CD4-positive, alpha-beta T cell (primary cell): ENCODE data around the gene COQ8B. TPM values are rescaled to one million over a fixed set of nuclear protein-coding genes. Genes with fewer than 3 reads are reported as not detected.

Experiments used
- ATAC-seq: fragments of 200-7000 bp; cut with Tn5 transposase; one replicate; pipeline ENCODE4 v1.10.0; 2022; ENCODE audit warnings: mild to moderate bottlenecking; ENCODE audit not compliant: poor library complexity
- CTCF ChIA-PET: fragments of 350-600 bp; sonication (Branson Sonifier 250); formaldehyde crosslinking; loops from one replicate; lab custom pipeline; 2021; ENCODE audit warnings: antibody characterized with exemption, inconsistent platforms; lab: Charles Lee
- POLR2A ChIA-PET: fragments of 350-600 bp; sonication (Branson Sonifier 250); formaldehyde crosslinking; loops from one replicate; lab custom pipeline; 2021; ENCODE audit warnings: antibody characterized with exemption, inconsistent platforms; lab: Charles Lee
- DNase-seq, 14 experiments: peaks; one replicate each; pipeline ENCODE4 v3.0.0-alpha.2; 2013 to 2020; ENCODE audit warnings: mixed read lengths in 2 of 14
- H3K27ac ChIP-seq, 2 donors: one replicate each; pipeline versions ENCODE4 v1.5.1 to v1.7.0; 2013; ENCODE audit warnings: low read length in 2 of 2, low read depth in 1 of 2, mild to moderate bottlenecking in 1 of 2
- H3K27me3 ChIP-seq, 2 experiments: 1 replicate in 1 of 2; 2 replicates in 1 of 2; pipeline versions ENCODE4 v1.6.1 to v1.7.0; 2013; ENCODE audit warnings: low read length in 2 of 2, control low read depth in 1 of 2, mild to moderate bottlenecking in 1 of 2, moderate library complexity in 1 of 2; ENCODE audit not compliant: insufficient read depth in 2 of 2, control insufficient read depth in 1 of 2
- H3K36me3 ChIP-seq: one replicate; pipeline ENCODE4 v1.6.1; 2013; ENCODE audit warnings: low read length, control low read depth; ENCODE audit not compliant: insufficient read depth
- H3K4me1 ChIP-seq: one replicate; pipeline ENCODE4 v1.6.1; 2013; ENCODE audit warnings: low read length, control low read depth; ENCODE audit not compliant: insufficient read depth
- H3K4me3 ChIP-seq: one replicate; pipeline ENCODE4 v1.5.1; 2013; ENCODE audit warnings: mild to moderate bottlenecking, low read length, moderate library complexity
- H3K9me3 ChIP-seq, 2 experiments: 1 replicate in 1 of 2; 2 replicates in 1 of 2; pipeline versions ENCODE4 v1.6.1 to v1.7.0; 2013; ENCODE audit warnings: low read length in 2 of 2, mild to moderate bottlenecking in 2 of 2, control low read depth in 1 of 2, moderate library complexity in 1 of 2; ENCODE audit not compliant: control insufficient read depth in 1 of 2, insufficient read depth in 1 of 2
- H3K27ac Mint-ChIP-seq: one replicate; pipeline ENCODE4 v1.8.0; 2020; ENCODE audit warnings: mixed read lengths
- H3K27me3 Mint-ChIP-seq: one replicate; pipeline ENCODE4 v1.8.0; 2021; ENCODE audit warnings: mixed read lengths
- H3K36me3 Mint-ChIP-seq: one replicate; pipeline ENCODE4 v1.8.0; 2021; ENCODE audit warnings: low read depth, mixed read lengths
- H3K4me1 Mint-ChIP-seq: one replicate; pipeline ENCODE4 v1.8.0; 2021; ENCODE audit warnings: low read depth, mixed read lengths
- H3K4me3 Mint-ChIP-seq: one replicate; pipeline ENCODE4 v1.8.0; 2020; ENCODE audit warnings: mild to moderate bottlenecking, mixed read lengths
- H3K9me3 Mint-ChIP-seq: one replicate; pipeline ENCODE4 v1.8.0; 2020; ENCODE audit warnings: mixed read lengths
- CTCF ChIP-seq: fragments of 200-600 bp; IDR thresholded peaks from one replicate; pipeline ENCODE4 v1.8.0; 2022; ENCODE audit warnings: antibody characterized with exemption, mild to moderate bottlenecking
- intact Hi-C, 2 experiments: fragments of 100-400 bp; cut with DNase I in 1 of 2; cut with micrococcal nuclease in 1 of 2; formaldehyde crosslinking; loops; one replicate each; pipeline versions ENCODE4 v1.15.1 to v1.9.0; 2023 to 2025; cut with DNase I, micrococcal nuclease
- total RNA-seq, 174 experiments: library from RNA in 2 of 174; stranded (reverse) in 2 of 174; gene quantifications; one replicate each; pipeline ENCODE4 v1.2.3 and lab custom pipeline; 2021 to 2026

Gene COQ8B
- total RNA-seq, 2 experiments from 2014 or later = 16.4 to 18.3 TPM

- no peaks in the 10 kb centered on the region for H3K27me3 ChIP-seq
- peaks cover 19% of the 10 kb centered on the region for H3K4me1 Mint-ChIP-seq
- H3K4me3 ChIP-seq = no peak overlapping the region
- H3K4me3 Mint-ChIP-seq = no peak overlapping the region
- H3K36me3 ChIP-seq = no peaks in the 10 kb centered on the region
- ChIA-PET POLR2A (interaction anchor here (2.6 kb wide), 1 partner anchor 137 kb away, joined by 12 read pairs; the partner anchor contains the start of gene EGLN2), CTCF (interaction anchor here (2.5 to 3.2 kb wide), 3 partner anchors 27 to 158 kb away, joined by 10 to 24 read pairs (median 24); no protein-coding TSS in a partner anchor)
- intact Hi-C loops = loop anchor here (1.0 to 10.0 kb wide), 12 partner anchors 29 to 647 kb away; partner anchors contain the start of genes COQ8B (in 1 of the 2), ITPKC (in 1 of the 2) and NUMBL (in 1 of the 2)
- no peaks in the 10 kb centered on the region for H3K9me3 ChIP-seq
- H3K27me3 Mint-ChIP-seq = no peaks in the 10 kb centered on the region
- no peak overlapping the region for H3K27ac ChIP-seq
- no peaks in the 10 kb centered on the region for H3K9me3 Mint-ChIP-seq
- no peak overlapping the region for H3K27ac Mint-ChIP-seq
- no peak for TF ChIP-seq CTCF
- peaks cover 15% of the 10 kb centered on the region for H3K4me1 ChIP-seq
- ATAC-seq (no peak), DNase-seq (no peak)
- H3K36me3 Mint-ChIP-seq = peaks cover 2% of the 10 kb centered on the region
Observed at GRCh38 chr19:40661616-40662015, 55.1 kb downstream of the COQ8B start.

GRCh38 chr19:40659566-40659965, 57.1 kb downstream of the COQ8B start:
- no peak for TF ChIP-seq CTCF
- Mint-ChIP-seq H3K36me3 (no peaks in the 10 kb centered on the region), H3K27me3 (no peaks in the 10 kb centered on the region), H3K27ac (no peak overlapping the region), H3K9me3 (no peaks in the 10 kb centered on the region), H3K4me3 (no peak overlapping the region), H3K4me1 (peaks cover 19% of the 10 kb centered on the region)
- POLR2A ChIA-PET = no interaction called here
- Histone ChIP-seq H3K4me3 (no peak overlapping the region), H3K27ac (no peak overlapping the region), H3K36me3 (no peaks in the 10 kb centered on the region), H3K27me3 (no peaks in the 10 kb centered on the region), H3K9me3 (no peaks in the 10 kb centered on the region), H3K4me1 (peaks cover 15% of the 10 kb centered on the region)
- DNase-seq (no peak), ATAC-seq (no peak)
- CTCF ChIA-PET = no interaction called here
- intact Hi-C loops = no loop called here

GRCh38 chr19:40659116-40659515, 57.6 kb downstream of the COQ8B start:
- ChIA-PET POLR2A (no interaction called here), CTCF (no interaction called here)
- peaks cover 15% of the 10 kb centered on the region for H3K4me1 ChIP-seq
- H3K27me3 Mint-ChIP-seq = no peaks in the 10 kb centered on the region
- intact Hi-C loops = no loop called here
- no peak for ATAC-seq
- H3K27ac Mint-ChIP-seq = no peak overlapping the region
- H3K9me3 ChIP-seq = no peaks in the 10 kb centered on the region
- no peak overlapping the region for H3K4me3 ChIP-seq
- H3K4me1 Mint-ChIP-seq = peaks cover 19% of the 10 kb centered on the region
- H3K36me3 ChIP-seq = no peaks in the 10 kb centered on the region
- no peaks in the 10 kb centered on the region for H3K9me3 Mint-ChIP-seq
- H3K4me3 Mint-ChIP-seq = no peak overlapping the region
- no peak overlapping the region for H3K27ac ChIP-seq
- H3K36me3 Mint-ChIP-seq = no peaks in the 10 kb centered on the region
- H3K27me3 ChIP-seq = no peaks in the 10 kb centered on the region
- DNase-seq = no peak
- TF ChIP-seq CTCF = no peak
